Osteoblast (primary cell): Measurements from ENCODE around the gene EEA1. TPM values are rescaled to one million over a fixed set of nuclear protein-coding genes. Genes with fewer than 3 reads are reported as not detected.

Experiments
- DNase-seq: peaks from one replicate; pipeline ENCODE4 v3.0.0; 2011; ENCODE audit warnings: low spot score, mixed read lengths; ENCODE audit not compliant: insufficient read length; ENCODE audit errors: missing footprints
- H2AFZ ChIP-seq: 2 replicates; pipeline ENCODE4 v1.6.0; 2011; ENCODE audit warnings: mild to moderate bottlenecking, low read length
- H3K27ac ChIP-seq: 2 replicates; pipeline ENCODE4 v1.5.1; 2011; ENCODE audit warnings: mild to moderate bottlenecking, low read depth, low read length, moderate library complexity
- H3K27me3 ChIP-seq: 2 replicates; pipeline ENCODE4 v1.6.0; 2012; ENCODE audit warnings: mild to moderate bottlenecking, control low read depth, inconsistent platforms, low read length, moderate library complexity; ENCODE audit not compliant: insufficient read depth
- H3K36me3 ChIP-seq: 2 replicates; pipeline ENCODE4 v1.5.1; 2011; ENCODE audit warnings: mild to moderate bottlenecking, low read length, control low read depth, moderate library complexity; ENCODE audit not compliant: insufficient read depth
- H3K4me1 ChIP-seq: 2 replicates; pipeline ENCODE4 v1.5.1; 2011; ENCODE audit warnings: mild to moderate bottlenecking, low read length, control low read depth, moderate library complexity; ENCODE audit not compliant: insufficient read depth
- H3K4me2 ChIP-seq: 2 replicates; pipeline ENCODE4 v1.6.0; 2011; ENCODE audit warnings: mild to moderate bottlenecking, low read length; ENCODE audit not compliant: insufficient read depth
- H3K4me3 ChIP-seq: fragments of 200-600 bp; sonication (generic); 3 replicates; pipeline ENCODE4 v1.5.1; 2012; ENCODE audit warnings: mild to moderate bottlenecking, low read length, inconsistent platforms; ENCODE audit not compliant: insufficient read depth
- H3K79me2 ChIP-seq: 2 replicates; pipeline ENCODE4 v1.6.0; 2012; ENCODE audit warnings: mild to moderate bottlenecking, low read length, control low read depth, inconsistent platforms; ENCODE audit not compliant: insufficient read depth
- H3K9me3 ChIP-seq: 2 replicates; pipeline ENCODE4 v1.5.1; 2011; ENCODE audit warnings: low read depth, low read length, control low read depth
- H4K20me1 ChIP-seq: 2 replicates; pipeline ENCODE4 v1.6.0; 2012; ENCODE audit warnings: mild to moderate bottlenecking, low read length, control low read depth; ENCODE audit not compliant: insufficient read depth
- total RNA-seq: library from RNA; depleted of rRNA; stranded (reverse); fragments of >200 nt; gene quantifications from 2 replicates; pipeline ENCODE4 v1.2.3, GENCODE V29; 2012
- TF ChIP-seq, protein P1 (sequence below): IDR thresholded peaks from 2 replicates; pipeline ENCODE4 v1.5.1; 2011; ENCODE audit warnings: mild to moderate bottlenecking, low read depth, low read length, moderate library complexity; ENCODE audit errors: extremely low read depth

The EEA1 gene
- total RNA-seq, 1 donor = 32.9 TPM

- Histone ChIP-seq H3K4me3 (no peak overlapping the region), H3K4me2 (peak overlapping the region; percentile 30), H2AFZ (no peak overlapping the region), H3K36me3 (no peaks in the 10 kb centered on the region), H3K27me3 (no peaks in the 10 kb centered on the region), H3K9me3 (no peaks in the 10 kb centered on the region), H3K79me2 (peaks cover 84% of the 10 kb centered on the region), H3K27ac (peak overlapping the region; percentile 47), H3K4me1 (peaks cover 10% of the 10 kb centered on the region), H4K20me1 (peaks cover 13% of the 10 kb centered on the region)
- TF ChIP-seq, protein P1, sequence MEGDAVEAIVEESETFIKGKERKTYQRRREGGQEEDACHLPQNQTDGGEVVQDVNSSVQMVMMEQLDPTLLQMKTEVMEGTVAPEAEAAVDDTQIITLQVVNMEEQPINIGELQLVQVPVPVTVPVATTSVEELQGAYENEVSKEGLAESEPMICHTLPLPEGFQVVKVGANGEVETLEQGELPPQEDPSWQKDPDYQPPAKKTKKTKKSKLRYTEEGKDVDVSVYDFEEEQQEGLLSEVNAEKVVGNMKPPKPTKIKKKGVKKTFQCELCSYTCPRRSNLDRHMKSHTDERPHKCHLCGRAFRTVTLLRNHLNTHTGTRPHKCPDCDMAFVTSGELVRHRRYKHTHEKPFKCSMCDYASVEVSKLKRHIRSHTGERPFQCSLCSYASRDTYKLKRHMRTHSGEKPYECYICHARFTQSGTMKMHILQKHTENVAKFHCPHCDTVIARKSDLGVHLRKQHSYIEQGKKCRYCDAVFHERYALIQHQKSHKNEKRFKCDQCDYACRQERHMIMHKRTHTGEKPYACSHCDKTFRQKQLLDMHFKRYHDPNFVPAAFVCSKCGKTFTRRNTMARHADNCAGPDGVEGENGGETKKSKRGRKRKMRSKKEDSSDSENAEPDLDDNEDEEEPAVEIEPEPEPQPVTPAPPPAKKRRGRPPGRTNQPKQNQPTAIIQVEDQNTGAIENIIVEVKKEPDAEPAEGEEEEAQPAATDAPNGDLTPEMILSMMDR = no peak
- no peak for DNase-seq
These were observed 16.4 kb downstream of the EEA1 start for GRCh38 chr12:92912672-92913071.

GRCh38 chr12:92912052-92912451 lies 17.0 kb downstream of the EEA1 start:
- Histone ChIP-seq H3K79me2 (peaks cover 90% of the 10 kb centered on the region), H3K9me3 (no peaks in the 10 kb centered on the region), H2AFZ (no peak overlapping the region), H3K4me1 (peaks cover 10% of the 10 kb centered on the region), H4K20me1 (peaks cover 19% of the 10 kb centered on the region), H3K4me2 (peak overlapping the region; percentile 30), H3K27ac (peak overlapping the region; percentile 47), H3K36me3 (no peaks in the 10 kb centered on the region), H3K27me3 (no peaks in the 10 kb centered on the region), H3K4me3 (no peak overlapping the region)
- peak; percentile 59 for DNase-seq
- TF ChIP-seq, protein P1 = no peak

DNA sequence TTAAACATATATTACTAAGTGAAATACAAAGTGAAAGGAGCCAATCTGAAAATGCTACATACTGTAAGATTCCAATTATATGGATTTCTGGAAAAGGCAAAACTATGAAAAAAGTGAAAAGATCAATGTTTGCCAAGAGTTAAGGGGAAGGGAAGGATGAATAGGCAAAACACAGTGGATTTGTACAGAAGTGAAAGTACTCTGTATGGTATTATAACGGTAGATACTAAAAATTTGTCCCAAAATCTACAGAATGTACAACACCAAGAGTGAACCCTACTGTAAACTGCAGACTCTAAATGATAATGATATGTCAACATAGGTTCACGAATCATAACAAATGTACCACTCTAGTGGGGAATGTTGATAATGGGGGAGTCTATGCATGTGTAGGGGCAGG lies 17.8 kb downstream of the EEA1 start:
- Histone ChIP-seq H3K9me3 (no peaks in the 10 kb centered on the region), H3K27me3 (no peaks in the 10 kb centered on the region), H3K4me3 (no peak overlapping the region), H3K4me1 (peaks cover 10% of the 10 kb centered on the region), H3K4me2 (no peak overlapping the region), H4K20me1 (peaks cover 22% of the 10 kb centered on the region), H3K27ac (no peak overlapping the region), H2AFZ (no peak overlapping the region), H3K79me2 (peaks cover 95% of the 10 kb centered on the region), H3K36me3 (no peaks in the 10 kb centered on the region)
- DNase-seq = no peak
- TF ChIP-seq, protein P1 = no peak

- Histone ChIP-seq H3K4me1 (peaks cover 10% of the 10 kb centered on the region), H3K36me3 (no peaks in the 10 kb centered on the region), H3K27ac (no peak overlapping the region), H3K79me2 (peaks cover 93% of the 10 kb centered on the region), H4K20me1 (peaks cover 19% of the 10 kb centered on the region), H3K4me3 (no peak overlapping the region), H2AFZ (no peak overlapping the region), H3K27me3 (no peaks in the 10 kb centered on the region), H3K9me3 (no peaks in the 10 kb centered on the region), H3K4me2 (no peak overlapping the region)
- TF ChIP-seq, protein P1 = no peak
- DNase-seq = no peak
These were observed 21.0 kb downstream of the EEA1 start for GRCh38 chr12:92908108-92908507.
